ENCODE measurements around the gene NFIA. TPM values are rescaled to one million over a fixed set of nuclear protein-coding genes. Genes with fewer than 3 reads are reported as not detected.

Gene NFIA
- polyA plus RNA-seq, 3 donors, result 1.4 to 5.3 (median 2.4) TPM

- no peak overlapping the region for H3K4me2 ChIP-seq (replicated peaks; ENCODE audit: extremely low read depth, low read length, poor library complexity, severe bottlenecking)
- H3K4me3 ChIP-seq (replicated peaks in 1 of 3; ENCODE audit: low read depth in 2 of 3, low read length in 3 of 3), result no peak overlapping the region
- no peak for DNase-seq
- Mint-ChIP-seq H3K27ac (no peak overlapping the region), H3K36me3 (peaks cover 0 to 2% of the 10 kb centered on the region in 2 donors), H3K9me3 (no peaks in the 10 kb centered on the region), H3K27me3 (ENCODE audit: low read depth in 3 of 3) (peaks cover 0 to 2% (median 0%) of the 10 kb centered on the region in 3 donors), H3K4me1 (peaks cover 7% of the 10 kb centered on the region), H3K4me3 (no peak overlapping the region)
- H3K36me3 ChIP-seq (replicated peaks in 1 of 2; ENCODE audit: control insufficient read depth in 1 of 2, insufficient read depth in 2 of 2, low read length in 2 of 2), result no peaks in the 10 kb centered on the region
- H3K27me3 ChIP-seq (ENCODE audit: control insufficient read depth in 2 of 2, insufficient read depth in 2 of 2, low read length in 2 of 2), result no peaks in the 10 kb centered on the region
- H4K20me1 ChIP-seq (ENCODE audit: insufficient read depth, low read length), result no peaks in the 10 kb centered on the region
- H2AFZ ChIP-seq (ENCODE audit: insufficient read depth, low read depth, low read length, poor library complexity, severe bottlenecking), result no peak overlapping the region
- TF ChIP-seq CTCF (IDR thresholded peaks at IDR 0.05), result no peak
- H3K9me3 ChIP-seq (replicated peaks in 1 of 2; ENCODE audit: control insufficient read depth in 1 of 2, insufficient read depth in 1 of 2, low read length in 2 of 2), result no peaks in the 10 kb centered on the region
- no peaks in the 10 kb centered on the region for H3K4me1 ChIP-seq (ENCODE audit: control insufficient read depth in 1 of 2, insufficient read depth in 2 of 2, low read length in 2 of 2)
- no peak overlapping the region for H3K27ac ChIP-seq (ENCODE audit: low read depth in 1 of 2, low read length in 2 of 2)
- no peak overlapping the region for H3K9ac ChIP-seq (ENCODE audit: insufficient read depth, low read length, poor library complexity, severe bottlenecking)
- H3K79me2 ChIP-seq (ENCODE audit: insufficient read depth, low read length), result no peaks in the 10 kb centered on the region
- WGBS (ENCODE audit: insufficient coverage), result 90% methylated on average over 2 of the region's 5 CpGs
- intact Hi-C loops (cut with micrococcal nuclease), result no loop called here
Measured at GRCh38 chr1:61207416-61207815, 125.1 kb downstream of the NFIA start.

- no peak overlapping the region for H3K27ac Mint-ChIP-seq
- no peaks in the 10 kb centered on the region for H3K36me3 ChIP-seq (replicated peaks in 1 of 2; ENCODE audit: control insufficient read depth in 1 of 2, insufficient read depth in 2 of 2, low read length in 2 of 2)
- H3K9me3 ChIP-seq (replicated peaks in 1 of 2; ENCODE audit: control insufficient read depth in 1 of 2, insufficient read depth in 1 of 2, low read length in 2 of 2), result no peaks in the 10 kb centered on the region
Measured at GRCh38 chr1:61208172-61208571, 125.8 kb downstream of the NFIA start.

More at GRCh38 chr1:61208172-61208571, 125.8 kb downstream of the NFIA start:
- no peaks in the 10 kb centered on the region for H4K20me1 ChIP-seq (ENCODE audit: insufficient read depth, low read length)
- no peak overlapping the region for H3K4me2 ChIP-seq (replicated peaks; ENCODE audit: extremely low read depth, low read length, poor library complexity, severe bottlenecking)
- no peaks in the 10 kb centered on the region for H3K9me3 Mint-ChIP-seq
- no peaks in the 10 kb centered on the region for H3K27me3 ChIP-seq (ENCODE audit: control insufficient read depth in 2 of 2, insufficient read depth in 2 of 2, low read length in 2 of 2)
- no peaks in the 10 kb centered on the region for H3K4me1 Mint-ChIP-seq
- H3K9ac ChIP-seq (ENCODE audit: insufficient read depth, low read length, poor library complexity, severe bottlenecking), result no peak overlapping the region
- H3K4me1 ChIP-seq (ENCODE audit: control insufficient read depth in 1 of 2, insufficient read depth in 2 of 2, low read length in 2 of 2), result no peaks in the 10 kb centered on the region
- H3K27me3 Mint-ChIP-seq (ENCODE audit: low read depth in 3 of 3), result peaks cover 0 to 2% (median 0%) of the 10 kb centered on the region in 3 donors
- intact Hi-C loops (cut with micrococcal nuclease), result no loop called here
- no peak overlapping the region for H2AFZ ChIP-seq (ENCODE audit: insufficient read depth, low read depth, low read length, poor library complexity, severe bottlenecking)
- H3K4me3 ChIP-seq (replicated peaks in 1 of 3; ENCODE audit: low read depth in 2 of 3, low read length in 3 of 3), result no peak overlapping the region
- H3K36me3 Mint-ChIP-seq, result peaks cover 0 to 4% of the 10 kb centered on the region in 2 donors
- no peak overlapping the region for H3K27ac ChIP-seq (ENCODE audit: low read depth in 1 of 2, low read length in 2 of 2)
- no peaks in the 10 kb centered on the region for H3K79me2 ChIP-seq (ENCODE audit: insufficient read depth, low read length)
- TF ChIP-seq CTCF (IDR thresholded peaks at IDR 0.05), result no peak
- no peak for DNase-seq
- H3K4me3 Mint-ChIP-seq, result no peak overlapping the region
